ENCODE results near the gene SPRYD3. TPM values are rescaled to one million over a fixed set of nuclear protein-coding genes. Genes with fewer than 3 reads are reported as not detected.

Gene SPRYD3
- total RNA-seq, 1 experiment from 2014 or later: 48.2 TPM

DNA sequence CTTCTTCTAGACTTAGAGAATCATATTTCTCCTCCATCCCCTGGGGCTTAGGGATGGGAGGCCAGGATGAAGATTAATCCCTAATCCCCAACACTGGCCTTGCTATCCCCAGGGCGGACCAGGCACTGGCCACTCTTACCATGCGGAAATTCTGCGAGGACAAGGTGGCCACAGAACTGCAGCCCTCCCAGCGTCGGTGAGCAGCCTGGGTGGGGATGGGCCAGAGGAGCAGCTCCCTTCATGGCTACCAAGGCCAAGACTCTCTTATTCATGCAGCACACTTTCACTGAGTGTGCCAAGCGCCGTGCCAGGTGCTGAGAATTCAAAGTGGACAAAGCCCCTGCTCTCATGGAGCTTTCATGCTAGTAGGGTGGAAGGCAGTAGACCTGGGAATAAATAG is 22.3 kb downstream of the SPRYD3 start:
- DNase-seq (ENCODE audit: low read depth): no peak

DNA sequence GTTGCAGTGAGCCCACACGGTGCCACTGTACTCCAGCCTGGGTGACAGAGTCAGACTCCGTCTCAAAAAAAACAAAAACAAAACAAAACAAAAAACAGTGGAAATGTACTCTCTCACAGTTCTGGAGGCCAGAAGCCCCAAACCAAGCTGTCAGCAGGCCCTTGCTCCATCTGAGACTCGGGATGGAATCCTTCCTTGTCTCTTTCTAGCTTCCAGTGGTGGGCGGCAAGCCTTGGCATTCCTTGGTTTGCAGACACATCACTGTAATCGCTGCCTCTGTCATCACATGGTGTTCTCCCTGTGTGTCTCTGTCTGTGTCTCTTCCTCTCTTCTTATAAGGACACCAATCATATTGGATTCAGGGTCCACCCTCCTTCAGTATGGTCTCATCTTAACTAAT is 22.9 kb downstream of the SPRYD3 start:
- in situ Hi-C loops (cut with HindIII; ENCODE audit: low pct_unique_long_range_greater_than_20kb, low sequenced_read_pairs): no loop called here
- no peak for DNase-seq (ENCODE audit: low read depth)

More for the DNA sequence above, 22.3 kb downstream of the SPRYD3 start:
- in situ Hi-C loops (cut with HindIII; ENCODE audit: low pct_unique_long_range_greater_than_20kb, low sequenced_read_pairs): no loop called here

DNA sequence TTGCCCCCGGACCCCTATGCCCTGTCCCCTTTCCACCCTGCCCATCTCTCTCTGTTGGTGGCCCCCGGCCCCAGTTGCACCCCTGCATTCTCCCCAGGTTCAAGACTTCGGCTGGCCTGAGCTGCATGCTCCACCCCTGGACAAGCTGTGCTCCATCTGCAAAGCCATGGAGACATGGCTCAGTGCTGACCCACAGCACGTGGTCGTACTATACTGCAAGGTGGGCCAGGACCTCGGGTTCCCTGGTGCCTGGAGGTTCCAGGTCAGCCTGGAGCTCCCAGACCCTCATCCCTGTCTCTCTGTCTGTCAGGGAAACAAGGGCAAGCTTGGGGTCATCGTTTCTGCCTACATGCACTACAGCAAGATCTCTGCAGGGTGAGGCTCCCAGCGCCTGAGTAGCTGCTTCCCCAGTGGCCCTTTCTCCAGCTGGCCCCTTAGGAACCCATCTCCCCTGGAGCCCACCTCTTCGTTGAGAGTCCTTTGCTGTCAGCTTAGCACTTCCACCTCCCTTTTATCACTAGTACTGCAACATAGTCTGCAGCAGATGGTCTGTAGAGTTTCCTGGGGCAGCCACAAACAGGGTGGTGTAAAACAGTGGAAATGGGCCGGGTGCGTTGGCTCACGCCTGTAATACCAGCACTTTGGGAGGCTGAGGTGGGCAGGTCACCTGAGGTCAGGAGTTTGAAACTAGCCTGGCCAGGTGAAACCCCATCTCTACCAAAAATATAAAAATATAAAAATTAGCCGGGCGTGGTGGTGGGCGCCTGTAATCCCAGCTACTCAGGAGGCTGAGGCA is 23.5 kb downstream of the SPRYD3 start:
- DNase-seq (ENCODE audit: low read depth): no peak
- in situ Hi-C loops (cut with HindIII; ENCODE audit: low pct_unique_long_range_greater_than_20kb, low sequenced_read_pairs): no loop called here

DNA sequence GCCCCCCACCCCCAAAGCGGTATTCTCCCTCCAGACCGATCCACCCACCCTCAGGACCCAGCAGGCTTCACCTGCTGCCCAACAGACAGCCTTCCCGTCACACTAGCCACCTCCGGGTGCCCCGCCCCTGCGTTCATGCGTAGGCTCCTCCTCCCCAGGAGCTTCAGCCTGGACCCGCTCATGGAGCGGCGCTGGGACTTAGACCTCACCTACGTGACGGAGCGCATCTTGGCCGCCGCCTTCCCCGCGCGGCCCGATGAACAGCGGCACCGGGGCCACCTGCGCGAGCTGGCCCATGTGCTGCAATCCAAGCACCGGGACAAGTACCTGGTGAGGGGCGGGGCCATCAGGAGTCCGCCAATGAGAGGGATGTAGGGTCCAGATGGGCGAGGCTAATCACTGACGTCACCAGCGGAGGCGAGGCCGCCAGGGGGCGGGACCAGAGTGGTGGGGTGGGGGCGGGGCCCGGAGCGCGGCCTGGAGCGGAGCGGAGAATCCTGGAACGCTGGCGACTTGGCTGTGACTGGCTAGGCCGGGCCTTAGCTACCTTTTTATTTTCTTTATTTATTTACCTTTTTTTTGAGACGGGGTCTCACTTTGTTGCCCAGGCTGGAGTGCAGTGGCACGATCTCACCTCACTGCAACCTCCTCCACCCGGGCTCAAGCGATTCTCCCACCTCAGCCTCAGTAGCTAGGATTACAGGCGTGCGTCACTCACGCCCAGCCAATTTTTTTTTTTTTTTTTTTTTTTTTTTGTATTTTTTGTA is 24.9 kb downstream of the SPRYD3 start:
- DNase-seq (ENCODE audit: low read depth): peak; percentile 95
- in situ Hi-C loops (cut with HindIII; ENCODE audit: low pct_unique_long_range_greater_than_20kb, low sequenced_read_pairs): no loop called here

- in situ Hi-C loops (cut with HindIII; ENCODE audit: low pct_unique_long_range_greater_than_20kb, low sequenced_read_pairs): no loop called here
- peak; percentile 52 for DNase-seq (ENCODE audit: low read depth)
These were observed 25.7 kb downstream of the SPRYD3 start for GRCh38 chr12:53053218-53054111.

GRCh38 chr12:53052419-53053217 is 26.6 kb downstream of the SPRYD3 start:
- in situ Hi-C loops (cut with HindIII; ENCODE audit: low pct_unique_long_range_greater_than_20kb, low sequenced_read_pairs): no loop called here
- peak; percentile 70 for DNase-seq (ENCODE audit: low read depth)

GRCh38 chr12:53051881-53052412 is 27.2 kb downstream of the SPRYD3 start:
- in situ Hi-C loops (cut with HindIII; ENCODE audit: low pct_unique_long_range_greater_than_20kb, low sequenced_read_pairs): no loop called here
- DNase-seq (ENCODE audit: low read depth): no peak

GRCh38 chr12:53051058-53051880 is 27.9 kb downstream of the SPRYD3 start:
- DNase-seq (ENCODE audit: low read depth): peak; percentile 50
- in situ Hi-C loops (cut with HindIII; ENCODE audit: low pct_unique_long_range_greater_than_20kb, low sequenced_read_pairs): no loop called here

DNA sequence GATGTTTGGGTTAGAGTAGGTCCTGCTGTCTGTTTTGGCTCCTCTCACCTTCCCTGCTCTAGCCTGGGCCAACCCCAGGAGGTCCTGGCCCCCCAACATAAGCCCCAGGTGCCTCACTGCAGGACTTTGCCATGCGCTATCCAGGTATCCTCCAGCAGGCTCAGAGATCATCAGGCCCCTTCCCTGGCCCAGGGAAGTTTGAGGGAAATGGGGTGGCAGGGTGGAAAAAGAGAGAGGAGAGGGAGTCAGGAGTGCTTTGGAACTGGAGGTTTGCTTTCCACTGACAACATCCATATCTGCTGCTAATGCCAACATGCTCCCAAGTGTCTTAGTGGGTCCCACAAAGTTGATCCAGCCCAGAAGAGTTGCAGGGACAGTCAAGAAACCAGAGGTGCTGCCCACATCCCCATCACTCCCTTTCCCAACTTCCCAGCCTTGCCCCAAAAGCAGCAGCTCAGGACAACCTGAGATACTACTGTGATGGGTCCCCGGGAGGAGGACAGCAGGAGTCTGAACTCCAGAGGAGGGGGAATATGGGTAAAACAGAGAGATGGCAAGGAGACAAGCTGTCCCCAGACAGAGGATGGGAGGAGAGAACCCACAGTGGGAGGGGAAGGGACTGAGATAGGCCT is 28.6 kb downstream of the SPRYD3 start:
- DNase-seq (ENCODE audit: low read depth): no peak
- in situ Hi-C loops (cut with HindIII; ENCODE audit: low pct_unique_long_range_greater_than_20kb, low sequenced_read_pairs): no loop called here

GRCh38 chr12:53049571-53050318 is 29.4 kb downstream of the SPRYD3 start, which contains the start of gene TNS2:
TSS of gene TNS2 (plus strand) at chr12:53050065. CDS start at chr12:53050186, 121 bp downstream.
- no peak for DNase-seq (ENCODE audit: low read depth)
- in situ Hi-C loops (cut with HindIII; ENCODE audit: low pct_unique_long_range_greater_than_20kb, low sequenced_read_pairs): no loop called here

- DNase-seq (ENCODE audit: low read depth): no peak
These were observed 30.3 kb downstream of the SPRYD3 start for GRCh38 chr12:53048780-53049401.

GRCh38 chr12:53048033-53048779 is 31.0 kb downstream of the SPRYD3 start:
- DNase-seq (ENCODE audit: low read depth): peak; percentile 78
- in situ Hi-C loops (cut with HindIII; ENCODE audit: low pct_unique_long_range_greater_than_20kb, low sequenced_read_pairs): no loop called here

More at GRCh38 chr12:53048780-53049401, 30.3 kb downstream of the SPRYD3 start:
- in situ Hi-C loops (cut with HindIII; ENCODE audit: low pct_unique_long_range_greater_than_20kb, low sequenced_read_pairs): no loop called here

- in situ Hi-C loops (cut with HindIII; ENCODE audit: low pct_unique_long_range_greater_than_20kb, low sequenced_read_pairs): no loop called here
- peak; percentile 70 for DNase-seq (ENCODE audit: low read depth)
These were observed 31.8 kb downstream of the SPRYD3 start for GRCh38 chr12:53047221-53048032.

Measured in Caki2 (cell line).